GM19455 (cell line): ENCODE data around the gene KRT80.
"Not testable (repeated sequence)": the region's sequence is repeated elsewhere in the genome, so short reads cannot be mapped to it uniquely, and the experiment has no call there.

Source experiments
- ATAC-seq: cut with Tn5 transposase; IDR thresholded peaks from one replicate; pipeline ENCODE4 v1.9.1; 2021; ENCODE audit not compliant: unreplicated experiment

Gene KRT80

DNA sequence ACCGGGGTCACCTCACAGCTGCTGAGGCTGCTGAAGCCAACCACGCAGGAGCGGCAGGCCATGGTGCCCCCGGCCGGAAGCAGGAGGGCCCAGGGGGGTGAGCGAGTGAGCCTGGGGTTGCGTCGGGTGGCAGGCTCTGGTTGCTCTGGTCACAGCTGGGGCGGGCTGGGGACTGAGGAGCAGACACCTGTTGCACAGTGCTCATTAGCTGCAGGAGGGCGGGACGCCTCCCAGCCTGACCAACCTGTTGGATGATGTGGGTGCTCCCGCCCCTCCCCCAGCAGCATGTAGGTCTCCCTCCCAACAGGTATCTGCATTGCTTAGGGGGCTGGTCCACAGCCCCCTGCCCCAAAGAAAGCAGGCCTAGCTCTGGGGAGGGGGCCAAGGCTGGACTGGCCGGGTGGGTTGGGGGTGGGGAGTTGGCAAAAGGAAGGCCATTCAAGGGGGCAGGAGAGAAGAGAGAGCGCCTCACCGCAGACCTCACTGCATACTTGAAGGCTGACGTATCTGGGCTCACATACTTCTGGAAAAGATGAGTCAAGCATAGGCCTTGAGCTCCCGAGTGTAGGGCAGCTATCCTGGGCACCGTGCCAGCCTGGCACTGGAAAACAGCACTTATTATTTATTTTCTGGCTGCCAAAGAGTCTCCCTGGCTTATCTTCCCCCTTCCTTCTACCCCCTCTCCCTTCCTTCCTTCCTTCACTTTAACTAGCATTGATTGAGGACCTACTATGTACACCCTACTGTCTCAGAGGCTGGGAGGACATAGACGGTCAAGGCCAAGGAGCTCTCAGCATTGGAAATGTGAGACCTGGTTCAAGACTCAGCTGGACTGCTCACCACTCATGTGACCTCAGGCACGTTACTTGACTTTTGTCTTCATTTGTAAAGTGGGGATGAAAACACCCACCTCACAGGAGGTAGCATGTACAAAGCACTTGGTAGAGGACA, at the start of gene KRT80:
TSS of gene KRT80 (minus strand) at position 174 of the 951 bp plus-strand sequence. CDS start at position 62, 112 bp downstream.
- no peak for ATAC-seq

DNA sequence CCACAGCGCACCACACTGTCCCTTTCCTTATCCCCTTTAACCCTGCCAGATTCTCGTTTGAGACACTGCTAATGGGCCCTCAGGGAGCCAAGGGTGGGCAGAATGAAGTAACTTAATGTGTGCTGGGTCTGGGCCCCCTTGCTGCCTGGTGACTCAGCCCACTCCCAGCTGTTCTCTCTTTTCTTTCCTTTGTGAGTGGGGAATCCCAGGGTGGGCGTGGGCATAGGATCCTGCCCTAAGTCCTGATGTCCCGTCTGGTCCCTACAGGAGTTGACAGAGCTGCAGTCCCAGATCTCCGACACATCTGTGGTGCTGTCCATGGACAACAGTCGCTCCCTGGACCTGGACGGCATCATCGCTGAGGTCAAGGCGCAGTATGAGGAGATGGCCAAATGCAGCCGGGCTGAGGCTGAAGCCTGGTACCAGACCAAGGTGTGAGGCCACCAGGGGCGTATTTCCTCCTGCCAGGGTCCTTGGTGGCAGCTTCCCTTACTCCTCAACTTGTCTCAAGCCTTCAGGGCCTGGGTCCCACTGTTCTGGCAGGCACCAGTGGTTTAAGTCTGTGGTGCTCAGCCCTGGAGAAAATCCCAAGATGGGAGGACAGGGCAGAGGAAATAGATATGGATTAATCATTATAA, 49.5 kb upstream of the KRT80 start:
- ATAC-seq: no peak

DNA sequence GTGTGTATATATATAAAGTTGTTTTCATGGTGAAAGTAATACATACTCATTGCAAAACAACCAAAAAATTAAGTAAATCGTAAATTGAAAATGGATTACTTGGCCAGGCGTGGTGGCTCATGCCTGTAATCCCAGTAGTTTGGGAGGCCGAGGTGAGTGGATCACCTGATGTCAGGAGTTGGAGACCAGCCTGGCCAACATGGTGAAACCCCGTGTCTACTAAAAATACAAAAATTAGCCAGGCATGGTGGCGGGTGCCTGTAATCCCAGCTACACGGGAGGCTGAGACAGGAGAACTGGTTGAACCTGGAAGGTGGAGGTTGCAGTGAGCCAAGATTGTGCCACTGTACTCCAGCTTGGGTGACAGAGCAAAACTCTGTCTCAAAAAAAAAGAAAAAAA, 48.4 kb upstream of the KRT80 start:
- ATAC-seq: not testable (repeated sequence)

DNA sequence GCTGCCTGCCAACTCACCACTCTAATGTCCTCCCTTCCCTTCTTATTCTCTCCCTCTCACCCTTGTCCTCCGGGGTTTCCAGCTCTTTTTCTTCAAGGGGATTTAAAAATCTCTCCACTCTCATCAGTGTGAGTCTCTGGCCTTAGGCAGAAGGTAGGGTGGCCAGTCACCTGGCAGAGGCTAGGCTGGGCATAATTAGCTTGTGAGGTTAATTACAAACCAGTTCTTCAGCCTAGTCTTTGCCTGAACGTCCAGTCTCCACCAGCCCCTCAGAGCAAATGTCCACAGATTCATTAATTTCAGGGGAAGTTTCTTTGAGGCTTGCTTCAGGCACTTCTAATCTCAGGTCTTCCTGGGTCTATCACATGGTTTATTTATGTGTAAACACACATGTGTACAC, 48.0 kb upstream of the KRT80 start:
- no peak for ATAC-seq

DNA sequence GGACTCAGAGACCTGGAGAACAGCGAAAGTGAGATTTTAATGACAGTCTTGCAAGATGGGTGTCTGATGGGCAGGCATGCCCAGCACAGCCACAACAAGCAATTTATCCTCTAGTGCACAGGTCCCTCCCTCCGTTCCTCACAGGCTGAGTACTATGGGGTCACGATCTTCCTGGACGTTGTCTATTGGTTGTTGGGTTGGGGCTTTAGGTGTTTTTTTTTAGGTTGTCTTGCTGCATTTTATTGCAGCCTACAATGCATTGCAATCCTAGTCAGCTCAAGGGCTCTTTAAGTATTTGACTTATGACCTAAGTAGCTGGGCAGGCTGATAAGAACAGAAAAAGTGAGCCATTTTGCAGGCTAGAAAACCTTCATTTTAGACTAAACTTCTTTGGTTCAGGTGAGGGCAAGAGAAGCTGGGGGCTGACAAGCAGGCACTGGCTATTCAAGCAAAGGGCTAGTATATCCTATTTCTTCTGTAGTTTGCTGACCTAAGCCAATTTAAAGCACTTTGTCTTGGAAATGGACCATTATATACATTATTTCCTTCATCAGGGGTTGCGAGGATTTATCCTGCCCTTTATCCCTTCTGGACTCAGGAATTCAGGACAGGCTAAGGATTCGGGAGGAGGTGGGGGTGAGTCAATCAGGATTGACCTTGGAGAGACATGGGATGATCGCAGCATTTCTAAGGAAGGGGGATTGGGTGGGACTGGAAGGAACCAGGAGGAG, 47.3 kb upstream of the KRT80 start:
- ATAC-seq: no peak

DNA sequence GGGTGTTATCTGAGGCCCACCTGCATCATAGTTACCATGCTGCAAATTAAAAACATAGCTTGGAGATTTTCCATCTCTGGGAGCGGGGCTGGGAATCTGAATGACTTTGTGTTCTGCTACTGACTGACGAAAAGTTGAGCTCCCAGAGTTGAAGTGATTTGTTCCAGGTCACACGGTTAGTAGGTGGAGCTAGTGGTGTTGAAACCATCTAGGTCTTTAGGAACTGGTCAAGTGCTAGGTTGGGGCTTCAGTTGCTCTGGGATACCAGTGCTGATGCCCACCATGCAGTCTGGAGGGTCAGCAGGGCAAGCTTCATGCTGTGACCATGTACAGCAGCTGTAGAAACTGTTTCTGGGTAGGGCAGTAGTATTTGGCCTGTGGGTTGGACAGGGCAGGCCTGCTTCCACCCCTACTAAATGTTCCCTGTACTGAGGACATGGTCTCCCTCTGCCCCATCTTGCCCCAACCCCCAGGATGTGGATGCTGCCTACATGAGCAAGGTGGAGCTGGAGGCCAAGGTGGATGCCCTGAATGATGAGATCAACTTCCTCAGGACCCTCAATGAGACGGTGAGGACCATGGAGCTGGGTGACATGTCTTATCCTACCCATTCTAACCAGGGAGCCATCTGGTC, 46.5 kb upstream of the KRT80 start:
- no peak for ATAC-seq

DNA sequence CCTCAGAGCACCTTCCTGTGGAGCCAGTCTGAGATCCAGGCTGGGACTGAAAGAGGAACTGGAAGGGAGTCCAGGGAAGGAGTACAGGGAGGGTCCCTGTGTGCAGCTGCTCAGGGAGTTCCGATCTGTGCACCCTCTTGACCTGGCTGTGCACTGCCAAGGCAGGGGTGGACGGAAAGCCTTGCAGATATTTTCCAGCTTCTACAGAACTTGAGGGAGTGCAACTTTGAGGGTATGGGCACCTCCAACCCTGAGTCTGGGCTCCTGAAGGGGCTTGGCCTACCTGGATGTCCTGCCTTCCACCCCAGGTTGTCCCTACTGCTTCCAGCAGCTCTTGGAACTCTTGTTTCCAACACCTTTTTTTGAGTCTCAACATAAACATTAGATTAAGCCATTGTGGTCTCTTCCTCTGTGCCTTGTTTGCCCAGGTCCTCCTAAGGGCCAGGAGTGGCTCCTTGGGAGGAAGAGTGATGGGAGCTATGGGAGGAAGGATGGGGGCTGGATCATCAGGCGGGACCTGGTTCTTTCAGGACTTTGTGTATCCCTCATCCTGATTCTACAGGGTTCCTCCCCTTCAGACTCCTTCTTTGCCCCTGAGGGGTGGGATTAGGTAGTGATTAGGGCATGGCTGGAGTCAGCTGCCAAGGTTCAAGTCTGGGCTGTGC, 44.7 kb upstream of the KRT80 start:
- ATAC-seq: no peak

DNA sequence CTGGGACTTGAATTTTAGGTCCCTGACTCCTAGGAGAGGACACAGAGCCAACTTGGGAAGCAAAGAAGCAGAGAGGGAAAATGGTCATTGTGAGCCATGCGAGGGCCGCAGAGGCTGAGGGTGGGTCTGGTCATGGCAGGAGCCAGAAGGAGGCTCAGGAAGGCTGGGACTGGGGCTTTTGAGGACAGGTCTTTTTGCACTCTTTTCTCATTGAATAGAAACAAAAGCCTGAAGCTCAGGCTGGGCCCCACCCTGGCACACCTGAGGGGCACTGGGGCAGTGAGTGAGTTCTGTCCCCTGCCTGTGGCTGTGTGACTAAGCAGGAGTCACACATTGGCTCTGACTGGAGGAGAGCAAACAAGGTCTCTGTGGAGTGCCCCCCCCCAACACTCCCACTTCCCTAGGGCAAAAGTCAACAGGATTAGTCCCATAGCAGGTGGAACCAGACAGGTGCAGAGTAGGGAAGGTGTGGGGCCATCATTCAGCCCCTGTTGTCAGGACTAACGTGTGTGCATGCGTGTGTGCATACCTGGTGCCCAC, 44.1 kb upstream of the KRT80 start:
- no peak for ATAC-seq

DNA sequence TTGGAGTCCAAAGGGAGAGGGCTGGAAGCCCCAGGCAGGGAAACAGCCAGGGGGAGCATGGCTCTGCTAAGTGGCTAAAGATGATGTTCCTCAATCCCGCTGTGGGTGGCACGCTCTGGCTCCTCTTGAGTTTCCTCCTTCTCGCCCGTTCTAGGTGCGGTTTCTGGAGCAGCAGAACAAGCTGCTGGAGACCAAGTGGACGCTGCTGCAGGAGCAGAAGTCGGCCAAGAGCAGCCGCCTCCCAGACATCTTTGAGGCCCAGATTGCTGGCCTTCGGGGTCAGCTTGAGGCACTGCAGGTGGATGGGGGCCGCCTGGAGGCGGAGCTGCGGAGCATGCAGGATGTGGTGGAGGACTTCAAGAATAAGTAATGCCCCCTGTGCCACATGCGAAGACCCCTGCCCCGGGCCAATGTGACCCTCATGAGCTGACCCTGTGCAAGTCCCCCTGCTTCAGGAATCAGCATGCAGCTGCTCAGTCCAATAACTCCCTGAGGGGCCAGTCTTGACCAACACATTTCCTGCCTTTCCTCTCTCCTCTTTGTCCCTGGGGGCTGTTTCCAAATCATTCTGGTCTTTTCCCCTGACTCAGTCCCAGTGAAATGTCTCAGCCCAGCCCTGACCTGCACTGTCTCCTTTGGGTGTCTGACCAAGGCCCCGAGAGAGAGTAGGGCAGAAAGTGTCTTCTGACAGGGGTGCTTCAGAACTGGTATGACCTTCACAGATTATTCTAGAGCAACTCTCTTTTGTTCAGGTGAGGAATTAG, 43.4 kb upstream of the KRT80 start:
- ATAC-seq: no peak

DNA sequence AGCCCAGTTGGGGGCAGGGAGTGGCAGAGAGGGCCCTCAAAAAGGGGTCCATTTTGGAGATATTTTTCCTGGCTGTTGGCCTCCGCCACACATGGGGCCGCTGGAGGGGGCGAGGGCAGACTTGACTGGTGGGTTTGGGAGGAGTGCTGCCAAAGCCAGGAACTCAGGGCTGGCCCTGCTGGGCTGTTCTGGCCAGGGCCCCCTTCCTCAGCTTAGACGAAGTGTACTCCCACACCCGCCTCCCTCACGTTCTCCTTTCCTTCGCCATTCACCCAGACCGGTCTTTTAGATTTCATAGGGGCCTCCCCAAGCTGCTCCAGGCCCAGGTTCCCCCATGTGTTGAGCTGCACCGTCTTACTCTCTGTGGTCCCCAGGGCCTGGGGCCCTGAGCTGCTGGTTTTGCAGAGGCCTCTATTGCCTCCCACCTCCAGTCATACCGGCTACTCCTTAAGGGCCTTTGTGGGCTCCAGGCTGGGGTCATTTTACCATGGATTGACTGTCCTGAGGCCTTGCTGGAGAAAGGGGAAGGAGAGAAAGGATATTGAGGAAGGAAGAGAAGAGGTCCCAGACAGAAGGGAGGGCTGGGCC, 42.5 kb upstream of the KRT80 start:
- ATAC-seq: no peak

DNA sequence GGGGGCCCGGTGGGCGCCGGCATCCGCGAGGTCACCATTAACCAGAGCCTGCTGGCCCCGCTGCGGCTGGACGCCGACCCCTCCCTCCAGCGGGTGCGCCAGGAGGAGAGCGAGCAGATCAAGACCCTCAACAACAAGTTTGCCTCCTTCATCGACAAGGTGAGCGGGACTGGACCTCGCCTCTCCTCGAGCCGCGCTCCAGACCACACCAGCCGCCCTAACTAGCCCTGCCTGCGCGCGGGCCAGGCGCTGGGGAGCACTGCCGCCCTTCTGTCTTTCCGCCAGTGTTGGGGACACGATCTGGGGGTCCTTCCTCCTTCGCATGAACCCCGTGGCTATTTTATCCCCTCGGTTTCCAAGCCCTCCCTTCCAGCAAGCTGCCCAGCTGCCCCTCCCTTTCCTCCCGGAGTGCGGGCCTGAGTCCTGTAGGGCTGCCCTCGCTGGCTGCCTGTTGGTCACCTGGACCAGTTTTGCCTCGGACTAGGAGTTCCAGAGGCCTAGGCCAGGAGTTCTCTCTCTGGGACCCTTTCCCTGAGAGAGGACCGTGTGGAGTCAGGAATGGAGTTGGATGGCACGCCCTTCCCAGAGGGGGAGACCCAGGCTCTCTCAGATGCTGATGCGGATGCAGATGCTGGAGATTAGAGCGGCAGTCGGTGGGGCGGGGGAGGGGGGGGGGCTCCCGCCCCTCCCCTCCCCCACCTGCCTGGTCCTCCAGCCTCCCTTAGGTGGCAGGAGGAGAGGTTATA, 41.8 kb upstream of the KRT80 start:
- ATAC-seq: no peak

DNA sequence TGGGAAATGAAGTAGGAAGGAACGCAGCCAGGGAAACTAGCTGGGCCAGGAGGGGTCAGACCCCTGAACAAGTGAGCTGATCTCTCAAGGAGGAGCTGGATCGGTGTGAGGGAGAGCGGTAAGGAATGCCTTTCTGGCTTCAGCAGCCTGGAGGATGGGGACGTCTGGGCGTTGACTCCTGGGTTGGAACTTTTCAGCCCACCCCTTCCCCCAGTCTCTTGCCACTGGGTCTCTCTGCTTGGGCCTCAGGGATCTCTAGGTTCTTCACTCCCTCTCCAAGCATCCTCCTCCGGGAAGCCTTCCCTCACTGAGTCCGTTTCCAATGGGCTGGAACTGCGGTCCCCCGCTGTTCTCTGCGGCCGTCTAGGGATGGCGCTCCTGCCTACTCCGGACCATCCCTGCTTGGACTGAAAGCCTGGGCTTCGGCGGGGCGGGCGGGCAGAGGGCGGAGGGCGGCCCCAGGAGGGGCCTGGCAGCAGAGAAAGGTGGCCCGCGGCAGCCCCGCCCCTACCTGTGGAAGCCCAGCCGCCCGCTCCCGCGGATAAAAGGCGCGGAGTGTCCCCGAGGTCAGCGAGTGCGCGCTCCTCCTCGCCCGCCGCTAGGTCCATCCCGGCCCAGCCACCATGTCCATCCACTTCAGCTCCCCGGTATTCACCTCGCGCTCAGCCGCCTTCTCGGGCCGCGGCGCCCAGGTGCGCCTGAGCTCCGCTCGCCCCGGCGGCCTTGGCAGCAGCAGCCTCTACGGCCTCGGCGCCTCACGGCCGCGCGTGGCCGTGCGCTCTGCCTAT, 41.1 kb upstream of the KRT80 start, which contains the start of gene KRT7:
TSS of gene KRT7 (plus strand) at position 570 of the 788 bp plus-strand sequence. CDS start at position 624, 54 bp downstream.
- ATAC-seq: no peak

DNA sequence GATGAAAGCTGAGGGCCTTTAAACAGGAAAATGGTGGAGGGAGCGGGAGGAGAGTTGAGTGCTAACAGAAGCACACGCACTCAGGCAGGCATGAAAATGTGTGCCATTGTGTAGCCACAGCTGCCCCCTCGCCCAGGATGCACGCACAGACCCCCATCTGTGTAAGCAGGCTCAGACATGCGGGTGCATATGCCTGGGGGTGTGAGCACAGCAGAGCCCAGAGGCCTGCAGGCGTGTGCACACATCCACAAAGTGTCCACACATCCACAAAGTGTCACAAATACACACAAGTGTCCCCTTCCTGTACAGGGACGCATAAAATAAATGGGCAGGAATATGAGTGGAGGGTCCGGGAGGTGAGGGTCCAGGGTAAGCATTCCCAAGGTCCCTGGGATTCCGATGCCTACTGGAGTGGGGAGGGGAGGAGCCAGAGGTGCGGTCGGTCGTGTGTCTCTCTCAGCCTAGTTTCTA, 40.4 kb upstream of the KRT80 start:
- no peak for ATAC-seq

DNA sequence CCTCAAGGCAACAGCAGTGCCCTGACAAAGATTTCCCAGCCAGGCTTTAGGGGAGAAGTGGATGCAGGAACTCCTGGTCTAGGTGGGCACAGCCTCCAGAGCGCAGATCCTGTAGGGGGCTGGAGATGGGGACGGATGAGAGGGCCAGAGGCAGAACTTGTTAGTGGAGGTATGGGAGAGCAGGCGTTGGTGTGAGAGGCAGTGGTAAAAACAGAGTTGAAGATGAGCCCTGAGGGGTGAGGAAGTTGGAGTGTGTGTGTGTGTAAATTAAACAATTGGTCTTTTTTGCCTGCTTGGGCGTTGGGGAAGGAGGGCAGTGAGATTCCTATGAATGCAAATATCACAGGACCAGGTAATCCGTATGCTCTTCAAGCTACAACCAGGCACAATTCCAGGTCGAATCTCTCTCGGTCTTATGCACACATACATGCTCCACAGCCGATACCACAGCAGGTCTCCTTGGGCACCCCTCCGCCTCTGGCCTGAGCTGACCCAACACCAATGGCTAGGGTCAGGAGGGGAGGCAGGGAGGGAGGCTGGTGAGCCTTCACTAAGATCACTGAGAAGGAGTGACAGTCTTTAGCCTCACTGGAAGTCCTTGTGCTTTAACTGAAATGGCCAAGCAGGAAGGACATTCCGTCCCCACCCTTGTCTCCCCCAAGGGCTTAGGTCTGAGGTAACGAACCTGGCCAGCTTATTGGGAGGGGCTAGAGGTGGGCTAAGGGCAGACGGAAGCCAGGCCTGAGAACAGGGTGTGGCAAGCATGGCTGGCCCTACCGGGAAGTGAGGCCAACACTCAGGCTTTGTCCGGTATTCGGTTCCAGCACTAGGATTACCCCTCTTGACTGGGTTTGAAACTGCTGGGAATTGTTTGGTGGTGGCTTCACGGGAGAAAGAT, 39.7 kb upstream of the KRT80 start:
- no peak for ATAC-seq

DNA sequence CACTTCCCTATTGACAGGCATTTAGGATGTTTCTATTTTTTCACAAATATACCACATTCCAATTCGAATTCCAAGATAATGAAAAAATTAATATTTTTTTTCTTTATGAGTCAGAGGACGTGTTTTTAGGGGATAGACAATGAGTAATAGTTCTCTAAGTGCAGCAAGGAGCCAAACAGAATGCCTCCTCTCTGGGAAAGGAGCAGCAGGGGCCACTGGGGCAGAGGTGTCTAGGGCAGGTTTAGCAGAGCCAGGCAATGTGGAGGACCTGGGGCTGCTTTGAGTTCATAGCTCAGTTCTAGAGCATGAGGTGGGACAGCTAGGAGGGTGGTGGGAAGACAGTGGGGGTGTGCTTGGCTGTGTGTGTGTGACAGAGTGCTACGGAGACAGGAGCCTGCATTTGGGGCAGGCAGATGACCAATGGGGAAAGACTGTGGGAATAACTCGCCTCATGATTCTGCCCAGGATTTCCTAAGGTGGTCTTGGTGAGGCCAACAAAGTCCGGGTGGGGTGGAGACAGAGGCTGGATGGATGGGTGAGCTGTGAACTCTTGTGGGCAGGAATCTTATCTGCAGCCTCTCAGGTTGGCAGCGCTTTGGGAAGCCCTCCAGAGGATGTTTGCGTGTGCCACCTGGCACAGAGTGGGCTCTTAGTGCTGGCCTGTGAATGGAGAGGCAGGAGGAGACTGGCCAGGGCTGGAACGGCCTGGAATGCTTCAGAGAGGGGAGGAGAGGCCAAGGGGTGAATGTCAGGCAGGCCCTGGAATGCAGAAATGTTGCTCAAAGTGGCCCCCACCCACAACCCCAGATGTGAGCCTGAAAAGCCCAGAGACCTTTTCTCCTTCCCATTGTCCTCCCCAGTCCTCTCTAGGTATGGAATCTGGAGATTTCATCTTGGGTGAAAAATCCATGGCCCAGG, 38.8 kb upstream of the KRT80 start:
- no peak for ATAC-seq
